HT1080 (cell line): ENCODE data around the gene POU6F2. TPM values are rescaled to one million over a fixed set of nuclear protein-coding genes. Genes with fewer than 3 reads are reported as not detected.
"Not testable (repeated sequence)": the region's sequence is repeated elsewhere in the genome, so short reads cannot be mapped to it uniquely, and the experiment has no call there.

Experiments used
- DNase-seq: peaks from one replicate; pipeline ENCODE4 v3.0.0-alpha.2; 2015; ENCODE audit warnings: low read depth
- polyA plus RNA-seq, 2 experiments: library from polyadenylated mRNA; depleted of rRNA; stranded (reverse); fragments of >200 nt; gene quantifications; 2 replicates each; pipeline ENCODE4 v1.2.3, GENCODE V29; 2015
- total RNA-seq: library from RNA; depleted of rRNA; stranded (reverse); fragments of >200 nt; shearing (Covaris generic); gene quantifications from 2 replicates; pipeline ENCODE4 v1.2.3, GENCODE V29; 2014; rRNA removed

Gene POU6F2, protein sequence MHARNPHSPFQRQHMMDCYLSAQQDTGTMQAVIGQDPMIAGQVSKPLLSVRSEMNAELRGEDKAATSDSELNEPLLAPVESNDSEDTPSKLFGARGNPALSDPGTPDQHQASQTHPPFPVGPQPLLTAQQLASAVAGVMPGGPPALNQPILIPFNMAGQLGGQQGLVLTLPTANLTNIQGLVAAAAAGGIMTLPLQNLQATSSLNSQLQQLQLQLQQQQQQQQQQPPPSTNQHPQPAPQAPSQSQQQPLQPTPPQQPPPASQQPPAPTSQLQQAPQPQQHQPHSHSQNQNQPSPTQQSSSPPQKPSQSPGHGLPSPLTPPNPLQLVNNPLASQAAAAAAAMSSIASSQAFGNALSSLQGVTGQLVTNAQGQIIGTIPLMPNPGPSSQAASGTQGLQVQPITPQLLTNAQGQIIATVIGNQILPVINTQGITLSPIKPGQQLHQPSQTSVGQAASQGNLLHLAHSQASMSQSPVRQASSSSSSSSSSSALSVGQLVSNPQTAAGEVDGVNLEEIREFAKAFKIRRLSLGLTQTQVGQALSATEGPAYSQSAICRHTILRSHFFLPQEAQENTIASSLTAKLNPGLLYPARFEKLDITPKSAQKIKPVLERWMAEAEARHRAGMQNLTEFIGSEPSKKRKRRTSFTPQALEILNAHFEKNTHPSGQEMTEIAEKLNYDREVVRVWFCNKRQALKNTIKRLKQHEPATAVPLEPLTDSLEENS
- total RNA-seq, result not detected in 2 replicates
- not detected in 2 replicates for polyA plus RNA-seq (2015; cell fraction: cytosol; rRNA removed)
- polyA plus RNA-seq (2015; cell fraction: nucleus; rRNA removed), result not detected in 2 replicates

DNA sequence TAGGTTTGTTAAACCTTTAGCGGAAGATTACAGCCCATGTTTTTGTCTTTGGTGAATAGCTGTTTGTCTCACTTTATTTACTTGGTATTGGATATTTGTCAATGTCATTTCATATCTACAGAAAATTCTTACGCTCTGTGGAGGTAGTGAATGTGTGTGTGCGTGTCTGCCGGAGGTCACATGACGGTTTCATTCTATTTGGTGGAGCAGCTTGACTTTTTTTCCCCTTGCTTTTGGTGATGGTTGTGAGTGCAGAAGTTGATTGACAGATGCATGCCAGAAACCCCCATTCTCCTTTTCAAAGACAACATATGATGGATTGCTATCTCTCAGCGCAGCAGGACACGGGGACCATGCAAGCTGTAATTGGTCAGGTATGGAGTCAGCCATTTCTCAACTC, at the start of gene POU6F2:
TSS of gene POU6F2 (plus strand) at position 225 of the 400 bp plus-strand sequence. CDS start at position 270, 45 bp downstream.
- no peak for DNase-seq

DNA sequence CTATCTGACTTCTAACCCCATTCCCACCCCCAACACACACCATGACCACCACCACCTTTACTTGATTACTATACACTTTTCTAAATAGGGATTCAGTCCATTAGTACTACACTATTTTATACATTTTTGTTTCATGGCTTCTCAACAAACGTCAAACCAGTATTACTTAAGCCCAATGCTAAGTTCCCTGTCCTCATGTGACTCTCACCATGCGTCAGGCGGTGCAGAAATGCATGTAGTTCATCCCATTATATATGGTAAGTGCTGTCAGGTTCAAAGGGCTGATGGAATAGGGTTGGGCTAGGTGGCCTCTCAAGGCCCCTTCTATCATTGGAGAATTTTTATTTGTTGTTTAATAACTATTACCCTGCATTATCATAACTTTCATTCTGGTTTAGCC, 49.2 kb upstream of the POU6F2 start:
- DNase-seq, result no peak

DNA sequence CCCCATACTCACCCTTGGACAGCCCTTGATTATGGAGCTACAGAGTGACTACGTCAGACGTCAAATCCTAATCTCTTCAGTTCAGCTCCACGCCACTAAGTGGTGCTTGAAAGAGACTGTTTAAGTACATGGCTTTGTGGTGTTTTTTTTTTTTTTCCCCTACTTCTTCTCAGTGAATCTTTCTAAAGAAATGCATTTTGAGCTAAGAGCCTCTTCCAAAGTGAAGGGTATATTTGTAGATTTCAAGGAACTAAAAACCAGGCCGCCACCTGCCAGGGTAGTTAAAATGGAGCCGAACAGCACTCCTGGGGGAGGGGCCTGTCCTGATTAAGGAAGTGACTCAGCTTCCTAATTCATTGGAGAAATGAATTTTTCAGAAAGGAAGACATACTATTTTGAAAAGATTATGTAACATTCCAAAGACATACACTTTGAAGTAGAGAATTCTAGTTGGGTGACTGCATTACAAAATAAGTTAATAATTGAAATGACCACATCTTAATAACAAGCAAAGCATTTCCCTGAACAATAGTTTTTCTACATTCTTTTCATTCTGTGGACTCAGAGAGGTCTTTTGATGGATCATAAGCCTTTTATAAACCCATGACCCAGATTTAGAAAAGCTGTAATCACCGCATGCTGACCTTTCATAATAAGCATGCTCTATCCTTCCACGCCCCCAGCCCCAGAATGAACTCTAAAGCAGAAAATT, 48.1 kb upstream of the POU6F2 start:
- peak; percentile 4 for DNase-seq

DNA sequence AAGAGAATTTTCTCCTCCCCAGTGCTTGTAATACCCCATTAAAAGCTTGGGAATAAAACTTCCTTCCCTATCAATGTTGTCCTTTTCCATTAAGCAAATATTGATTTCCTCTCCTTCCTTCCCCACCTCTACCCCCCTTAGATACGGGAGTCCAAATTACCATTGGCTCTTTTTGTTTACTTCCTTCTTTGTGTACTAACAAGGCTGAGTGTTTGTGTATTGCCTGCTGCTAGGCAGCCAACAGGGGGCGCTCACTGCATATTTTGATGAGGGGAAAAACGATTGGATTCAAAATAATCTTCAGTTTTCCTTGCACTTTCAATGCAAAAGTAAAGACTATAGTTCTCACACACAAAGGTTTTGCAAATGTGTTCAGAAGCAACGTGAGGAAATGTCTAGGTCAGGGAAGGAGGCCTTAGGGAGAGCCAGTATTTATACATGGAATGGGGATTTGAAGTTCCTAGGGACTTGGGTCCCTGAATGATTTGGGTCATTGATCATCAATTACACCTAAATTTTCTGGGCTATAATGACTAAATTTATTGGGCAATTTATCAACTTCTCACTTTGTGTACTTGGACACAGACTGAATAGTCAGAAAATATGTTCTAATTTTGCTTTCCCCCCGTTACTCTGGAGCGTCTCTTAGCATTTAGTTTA, 45.1 kb upstream of the POU6F2 start:
- DNase-seq, result peak; percentile 11

DNA sequence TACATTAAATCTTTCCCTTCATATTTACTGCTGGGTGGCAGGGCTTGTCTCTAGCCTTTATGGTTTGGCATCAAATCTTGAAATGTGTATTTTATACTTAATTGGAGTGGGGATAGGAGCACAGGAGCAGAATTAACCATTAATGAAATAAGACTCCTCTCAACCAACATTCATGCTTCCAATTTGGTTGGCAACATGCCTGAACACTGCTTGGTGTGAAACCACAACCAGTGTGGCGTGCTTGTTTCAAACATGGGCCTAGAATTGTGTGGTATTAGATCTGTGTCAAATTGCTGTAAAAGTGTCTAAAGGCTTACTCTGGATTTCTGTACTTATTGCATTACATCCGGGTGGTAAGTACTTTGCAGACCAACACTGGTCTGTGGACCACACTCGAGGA, 43.7 kb upstream of the POU6F2 start:
- DNase-seq, result no peak

DNA sequence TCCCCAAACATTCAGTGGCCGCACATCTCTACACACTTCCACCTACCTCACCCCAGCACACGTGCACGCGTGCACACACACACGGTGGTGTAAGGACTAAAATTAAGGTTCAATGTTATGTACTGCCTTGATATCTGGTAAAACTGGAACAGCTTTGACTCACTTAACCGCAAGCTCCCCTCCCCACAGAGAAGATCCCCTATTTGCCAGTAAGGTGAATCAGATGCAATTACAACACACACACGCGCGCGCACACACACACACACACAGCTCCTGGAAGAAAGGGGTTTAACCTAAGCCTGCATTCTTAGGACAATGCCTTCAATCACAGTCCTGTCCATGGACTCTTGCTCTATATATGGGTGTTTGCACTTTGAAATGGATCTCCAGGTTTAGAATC, 43.2 kb upstream of the POU6F2 start:
- peak; percentile 78 for DNase-seq

DNA sequence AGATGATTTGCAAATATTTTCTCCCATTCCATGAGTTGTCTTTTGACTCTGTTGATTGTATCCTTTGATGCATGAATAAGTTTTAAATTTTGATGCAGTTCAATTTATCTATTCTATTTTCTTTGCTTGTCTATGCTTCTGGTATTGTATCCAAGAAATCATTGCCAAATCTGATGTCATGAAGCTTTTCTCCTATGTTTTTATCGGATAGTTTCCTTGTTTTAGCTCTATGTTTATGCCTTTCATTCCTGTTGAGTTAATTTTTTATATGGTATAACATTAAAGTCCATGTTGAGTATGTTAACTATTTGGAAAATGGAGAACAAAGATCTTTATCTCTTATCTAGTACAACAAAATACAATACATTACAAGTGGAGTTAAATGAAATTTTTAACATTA, 41.1 kb upstream of the POU6F2 start:
- no peak for DNase-seq

DNA sequence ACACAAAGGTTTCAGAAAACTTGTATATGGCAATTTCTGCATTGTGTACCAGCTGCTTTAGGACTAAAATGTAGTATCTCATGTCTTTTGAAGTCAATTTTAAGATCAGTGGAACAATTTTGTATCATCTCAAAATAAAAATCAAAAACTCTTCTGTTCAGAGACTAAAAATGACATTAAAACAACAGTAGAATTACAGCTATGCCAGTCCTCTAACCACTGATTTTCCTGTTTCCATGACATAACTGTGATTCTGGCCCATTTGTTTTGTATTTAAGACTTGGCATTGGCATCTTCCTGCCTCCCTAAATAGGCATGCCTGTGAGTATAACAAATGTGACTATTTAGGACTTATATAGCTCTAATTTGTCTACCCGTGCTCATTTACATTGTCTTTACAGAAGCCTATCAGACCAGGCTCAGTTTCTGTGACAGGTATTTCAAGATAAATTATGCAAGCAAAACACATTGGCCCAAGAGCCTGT, 39.7 kb upstream of the POU6F2 start:
- no peak for DNase-seq

DNA sequence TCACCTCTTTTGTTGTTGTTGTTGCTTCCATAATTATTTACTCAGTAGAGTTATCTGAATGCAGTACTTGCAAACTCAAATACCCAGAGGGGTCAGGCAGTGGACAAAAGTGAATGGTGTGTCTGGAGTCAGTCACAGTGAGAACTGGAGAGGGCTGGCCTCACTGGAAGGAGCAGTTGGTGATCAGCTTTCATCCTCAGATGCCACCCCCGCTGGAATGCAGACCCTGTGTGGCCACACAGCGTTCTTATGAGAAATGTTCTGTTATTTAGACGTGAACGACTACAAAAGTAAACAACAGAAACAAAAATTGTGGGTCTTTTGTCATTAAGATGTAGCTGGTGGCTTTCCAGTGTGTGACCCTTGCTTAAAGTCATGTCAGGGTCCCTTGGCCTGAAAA, 39.1 kb upstream of the POU6F2 start:
- no peak for DNase-seq

DNA sequence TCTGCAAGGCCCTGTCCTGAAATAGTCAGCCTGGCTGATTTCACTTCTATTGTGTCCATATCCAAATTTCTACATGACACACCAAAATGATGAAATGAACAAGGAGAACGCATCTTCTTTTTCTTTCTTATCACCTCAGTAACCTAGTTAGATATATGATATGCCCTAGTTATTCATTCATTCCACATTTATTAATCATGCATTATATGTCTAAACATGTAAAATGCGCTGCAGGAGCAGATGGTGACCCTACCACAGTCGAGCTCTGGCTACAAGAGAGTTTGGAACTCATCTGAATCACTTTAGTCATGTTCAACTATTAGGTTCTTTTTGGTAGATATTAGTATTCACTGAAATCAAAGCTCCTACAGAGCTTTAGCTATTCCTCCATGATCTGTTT, 36.9 kb upstream of the POU6F2 start:
- DNase-seq, result no peak

DNA sequence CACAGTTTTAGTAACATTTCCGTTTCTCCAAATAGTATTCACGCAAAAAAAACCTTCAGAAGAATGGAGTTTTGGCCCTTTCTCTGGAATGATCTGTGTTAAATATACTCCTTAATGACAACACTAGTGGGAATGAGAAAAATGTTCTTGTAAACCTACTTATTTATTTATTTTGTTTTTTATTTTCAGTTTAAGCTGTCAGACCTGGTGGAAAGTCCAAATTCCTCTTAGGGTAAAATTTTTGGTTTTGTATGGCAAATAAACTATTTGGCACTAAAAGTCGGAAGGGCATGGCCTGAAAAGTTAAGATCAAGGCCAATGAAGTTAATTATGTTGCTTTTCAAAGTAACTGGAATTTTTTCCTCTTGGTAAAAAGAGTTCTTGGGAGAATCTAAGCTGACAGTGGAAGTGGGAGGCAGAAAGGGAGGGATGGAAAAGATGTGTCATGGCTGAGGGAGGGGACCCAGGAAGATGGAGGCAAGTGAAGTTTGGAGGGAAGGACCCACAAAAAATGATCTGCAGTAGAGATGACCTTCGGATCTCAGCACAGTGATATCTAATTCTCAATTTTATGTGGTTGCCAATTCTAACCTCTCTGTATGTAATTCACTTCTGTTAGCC, 35.2 kb upstream of the POU6F2 start:
- no peak for DNase-seq

DNA sequence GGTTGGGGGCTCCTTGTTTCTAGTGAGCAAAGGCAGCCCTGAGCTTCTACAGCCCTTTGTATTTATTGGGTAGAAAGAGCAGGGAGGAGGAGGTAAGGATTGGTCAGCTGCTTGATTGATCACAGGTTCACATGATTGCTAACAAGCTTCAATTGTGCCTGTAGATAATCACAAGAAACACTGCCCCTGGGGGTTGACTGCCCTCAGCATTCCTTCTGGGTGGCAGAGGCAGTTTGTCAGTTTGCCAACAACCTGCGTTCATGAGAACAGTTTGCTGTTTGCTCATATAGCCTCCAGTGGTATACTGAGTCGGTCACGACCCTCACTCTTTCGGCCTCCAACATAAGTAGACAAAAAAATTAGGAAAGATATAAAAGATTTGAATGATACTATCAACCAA, 30.2 kb upstream of the POU6F2 start:
- DNase-seq, result not testable (repeated sequence)

DNA sequence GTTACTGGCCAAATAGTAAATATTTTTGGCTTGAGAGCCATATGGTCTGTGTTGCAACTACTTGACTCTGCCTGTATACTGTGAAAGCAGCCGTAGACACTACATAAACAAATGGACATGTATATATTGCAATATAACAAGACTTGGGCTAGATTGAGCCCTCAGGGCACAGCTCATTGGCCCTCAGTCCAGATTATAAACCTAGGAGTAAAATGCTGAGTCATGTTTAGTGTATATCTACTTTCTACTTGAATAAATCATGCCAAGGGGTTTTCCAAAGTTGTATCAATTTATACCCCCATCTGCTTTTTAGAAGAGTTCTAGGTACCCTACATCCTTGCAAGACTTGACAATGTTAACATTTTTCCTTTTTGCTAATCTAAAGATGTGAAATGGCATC, 27.4 kb upstream of the POU6F2 start:
- no peak for DNase-seq

DNA sequence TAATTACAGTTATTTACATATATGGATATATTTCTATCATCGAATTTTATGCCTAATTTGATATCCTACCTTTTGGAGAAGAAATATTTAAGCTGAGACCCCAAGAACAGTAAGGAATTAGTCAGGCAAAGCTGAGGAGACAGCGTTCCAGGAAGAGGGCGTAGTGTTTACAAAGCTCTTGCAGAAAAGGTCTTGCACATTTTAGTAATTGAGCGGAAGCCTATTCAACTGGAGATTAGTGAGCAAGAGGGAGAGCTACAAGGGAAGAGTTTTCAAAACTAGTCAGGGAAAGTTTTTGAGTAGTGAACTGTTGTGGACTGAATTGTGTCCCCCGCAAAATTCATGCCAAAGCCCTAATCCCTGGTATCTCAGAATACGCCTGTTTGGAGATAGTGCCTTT, 26.5 kb upstream of the POU6F2 start:
- DNase-seq, result no peak

DNA sequence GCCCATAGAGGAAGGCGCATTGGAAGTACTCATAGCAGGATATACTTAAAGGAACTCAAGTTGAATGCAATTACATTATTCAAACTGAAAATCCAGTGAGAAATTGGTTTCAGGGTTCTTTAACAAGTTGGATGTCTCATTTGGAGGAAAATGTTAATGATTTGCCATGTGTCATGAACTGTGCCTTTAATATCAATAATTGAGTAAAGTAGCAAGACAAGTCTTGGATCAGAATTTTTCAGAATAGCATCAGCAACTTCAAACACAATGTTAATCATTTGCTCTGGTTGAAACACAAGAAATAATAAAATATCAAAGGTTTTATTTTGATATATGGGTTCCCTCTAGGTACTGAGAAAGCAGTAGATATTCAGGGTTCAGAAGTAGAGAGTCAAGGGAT, 24.5 kb upstream of the POU6F2 start:
- DNase-seq, result no peak

DNA sequence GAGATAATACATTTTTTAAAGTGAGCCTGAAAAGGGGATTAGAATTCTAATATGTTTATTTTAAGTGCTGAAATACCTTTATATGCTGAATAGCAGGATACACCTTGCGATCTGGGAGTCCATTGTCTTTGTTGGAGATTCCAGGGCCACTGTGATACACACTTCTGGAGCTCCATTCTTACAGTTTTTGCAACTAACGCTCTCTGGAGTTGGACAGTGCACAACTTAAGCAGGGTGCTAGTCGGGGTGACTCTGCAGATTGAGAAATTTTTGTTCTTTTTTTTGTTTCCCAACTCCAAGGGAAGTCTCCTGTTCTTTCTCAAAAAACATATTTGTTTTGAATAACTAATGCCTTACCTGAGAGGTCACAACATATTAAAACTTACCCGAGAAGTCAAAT, 23.7 kb upstream of the POU6F2 start:
- DNase-seq, result no peak

DNA sequence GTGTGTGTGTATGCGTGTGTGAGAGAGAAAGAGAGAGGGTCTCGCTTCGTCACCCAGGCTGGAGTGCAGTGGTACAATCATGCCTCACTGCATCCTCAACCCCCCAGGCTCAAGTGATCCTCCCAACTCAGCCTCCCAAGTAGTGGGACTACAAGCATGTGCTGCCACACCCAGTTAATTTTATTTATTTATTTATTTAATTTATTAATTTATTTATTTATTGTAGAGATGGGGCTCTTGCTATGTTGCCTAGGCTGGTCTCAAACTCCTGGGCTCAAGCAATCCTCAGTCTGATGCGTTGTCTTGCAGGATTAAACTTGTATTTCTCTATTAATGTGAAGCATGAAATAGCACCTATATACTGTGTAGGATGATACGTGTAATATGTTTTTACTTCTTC, 21.8 kb upstream of the POU6F2 start:
- no peak for DNase-seq

DNA sequence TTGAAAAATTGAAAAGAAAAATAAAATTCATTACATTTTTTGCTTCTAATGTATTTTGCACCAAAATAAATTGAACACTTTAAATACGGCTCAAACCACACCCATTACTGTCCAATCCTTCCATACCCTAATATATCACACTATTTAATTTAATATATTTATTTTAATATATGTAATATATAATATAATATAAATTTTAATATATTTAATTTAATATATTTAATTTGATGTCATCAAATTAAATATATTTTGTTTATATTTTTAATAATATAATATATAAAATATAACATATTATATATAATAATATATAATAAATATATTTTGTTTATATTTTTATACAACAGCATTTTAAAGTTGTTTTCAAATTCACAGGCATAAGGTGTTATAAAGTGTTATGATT, 15.7 kb upstream of the POU6F2 start:
- DNase-seq, result no peak

DNA sequence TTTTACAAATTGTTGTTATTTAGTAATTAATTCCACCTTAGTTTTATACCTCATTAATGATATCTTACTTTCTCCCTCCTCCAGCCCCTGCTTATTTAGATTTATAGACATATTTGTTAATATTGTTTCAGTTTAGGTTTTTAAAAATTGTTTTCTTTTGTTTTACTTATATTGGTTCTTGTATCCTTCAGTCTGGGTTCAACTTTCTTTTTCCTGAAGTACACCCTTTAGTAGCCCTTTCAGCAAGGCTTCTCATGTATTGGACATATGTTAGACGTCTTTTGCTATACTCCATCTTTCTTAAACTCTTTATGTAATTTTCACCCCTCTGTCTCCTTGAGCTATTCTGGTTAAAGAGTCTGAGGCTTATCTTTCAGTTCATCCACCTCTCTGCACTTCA, 12.8 kb upstream of the POU6F2 start:
- no peak for DNase-seq

DNA sequence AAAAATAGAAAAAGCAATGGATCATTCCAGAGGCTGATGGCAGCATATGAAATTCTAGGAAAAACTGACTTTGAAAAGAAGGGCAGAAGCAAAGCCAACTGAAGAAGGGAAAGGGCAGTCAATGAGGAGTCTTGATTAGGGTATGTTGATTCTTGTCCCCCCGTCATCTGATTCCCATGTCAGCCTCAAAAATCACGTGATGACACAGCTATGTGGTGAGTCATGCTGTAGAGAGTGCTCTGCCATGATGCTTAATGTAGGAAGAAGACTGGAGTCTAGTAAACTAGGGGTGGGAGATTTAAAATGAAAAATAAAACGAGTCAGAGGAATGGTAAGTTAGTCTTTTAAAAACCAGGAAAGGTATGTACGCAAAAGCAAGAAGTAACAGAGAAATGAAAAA, 3.9 kb upstream of the POU6F2 start:
- DNase-seq, result peak; percentile 33

DNA sequence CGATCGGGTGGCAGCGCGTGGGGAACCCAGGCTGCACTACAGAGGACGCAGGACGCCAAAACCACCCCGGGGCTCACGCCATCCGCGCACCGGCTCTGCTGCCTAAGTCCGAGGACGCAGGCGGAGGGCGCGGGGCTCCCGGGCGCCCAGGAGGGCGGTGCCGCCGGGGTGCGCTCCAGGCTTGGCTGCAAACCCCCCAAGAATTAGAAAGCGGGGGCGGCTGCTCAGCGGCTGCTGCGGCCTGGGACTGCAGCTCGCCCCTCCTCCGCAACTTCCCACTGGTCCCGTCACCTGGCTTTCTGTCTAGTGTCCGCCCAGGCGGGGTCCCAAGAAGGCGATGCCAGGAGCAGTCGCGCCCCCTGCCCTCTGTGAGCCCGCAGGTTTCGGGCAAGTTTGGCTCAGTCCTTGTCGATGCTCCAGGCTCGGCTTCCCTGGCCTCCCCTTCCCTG, 1.7 kb upstream of the POU6F2 start:
- no peak for DNase-seq
